OCI-LY1 (cell line): Measurements from ENCODE around the gene PTPRG.

Experiments used
- EZH2 ChIP-seq: fragments of 200-600 bp; sonication (generic), shearing (Covaris generic); IDR thresholded peaks from 2 replicates; pipeline ENCODE4 v1.8.0; 2017; ENCODE audit warnings: borderline replicate concordance, mixed run types, mild to moderate bottlenecking, antibody characterized with exemption, low read length, moderate library complexity, mixed read lengths
- TF ChIP-seq, protein P1 (sequence below): fragments of 200-600 bp; sonication (generic), shearing (Covaris generic); IDR thresholded peaks from 2 replicates; pipeline ENCODE4 v1.5.1; 2017; ENCODE audit warnings: mild to moderate bottlenecking, antibody characterized with exemption, low read length, moderate library complexity, mixed read lengths

DNA sequence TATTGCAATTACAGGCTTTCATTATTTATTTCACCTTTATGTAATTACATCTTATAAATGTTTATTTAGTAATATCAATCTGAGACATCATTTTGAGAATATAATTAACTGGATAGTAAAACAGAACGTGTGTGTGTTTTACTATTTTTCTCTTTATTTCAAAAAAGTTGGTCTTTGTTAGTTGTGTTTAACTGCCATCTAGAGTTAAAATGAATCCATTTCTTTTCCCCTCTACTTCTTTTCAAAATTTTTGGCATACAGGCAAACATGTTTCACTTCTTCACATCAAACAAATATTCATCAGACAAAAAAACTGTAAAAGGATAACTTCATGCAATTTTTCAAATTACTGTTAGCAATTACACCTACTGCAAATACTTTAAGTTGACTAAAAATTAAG is 750.8 kb downstream of the PTPRG start:
- TF ChIP-seq, protein P1, sequence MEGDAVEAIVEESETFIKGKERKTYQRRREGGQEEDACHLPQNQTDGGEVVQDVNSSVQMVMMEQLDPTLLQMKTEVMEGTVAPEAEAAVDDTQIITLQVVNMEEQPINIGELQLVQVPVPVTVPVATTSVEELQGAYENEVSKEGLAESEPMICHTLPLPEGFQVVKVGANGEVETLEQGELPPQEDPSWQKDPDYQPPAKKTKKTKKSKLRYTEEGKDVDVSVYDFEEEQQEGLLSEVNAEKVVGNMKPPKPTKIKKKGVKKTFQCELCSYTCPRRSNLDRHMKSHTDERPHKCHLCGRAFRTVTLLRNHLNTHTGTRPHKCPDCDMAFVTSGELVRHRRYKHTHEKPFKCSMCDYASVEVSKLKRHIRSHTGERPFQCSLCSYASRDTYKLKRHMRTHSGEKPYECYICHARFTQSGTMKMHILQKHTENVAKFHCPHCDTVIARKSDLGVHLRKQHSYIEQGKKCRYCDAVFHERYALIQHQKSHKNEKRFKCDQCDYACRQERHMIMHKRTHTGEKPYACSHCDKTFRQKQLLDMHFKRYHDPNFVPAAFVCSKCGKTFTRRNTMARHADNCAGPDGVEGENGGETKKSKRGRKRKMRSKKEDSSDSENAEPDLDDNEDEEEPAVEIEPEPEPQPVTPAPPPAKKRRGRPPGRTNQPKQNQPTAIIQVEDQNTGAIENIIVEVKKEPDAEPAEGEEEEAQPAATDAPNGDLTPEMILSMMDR: no peak
- TF ChIP-seq EZH2: no peak
